Dendritic cell treated with granulocyte-macrophage colony-stimulating factor and Interleukin-4, amounts not matched to agents 40 ng/mL and 50 ng/mL, for 4 days (primary cell): ENCODE measurements around the gene ZNF274.

Source experiments
- H3K27ac Mint-ChIP-seq: one replicate; pipeline ENCODE4 v1.8.0; 2022; ENCODE audit warnings: mild to moderate bottlenecking, mixed read lengths
- H3K27me3 Mint-ChIP-seq: one replicate; pipeline ENCODE4 v1.8.0; 2022; ENCODE audit warnings: mild to moderate bottlenecking, mixed read lengths
- H3K36me3 Mint-ChIP-seq: one replicate; pipeline ENCODE4 v1.8.0; 2022; ENCODE audit warnings: low read depth, mixed read lengths
- H3K4me1 Mint-ChIP-seq: one replicate; pipeline ENCODE4 v1.8.0; 2022; ENCODE audit warnings: low read depth, mixed read lengths
- H3K4me3 Mint-ChIP-seq: one replicate; pipeline ENCODE4 v1.8.0; 2022; ENCODE audit warnings: mild to moderate bottlenecking, moderate library complexity, mixed read lengths
- H3K9me3 Mint-ChIP-seq: one replicate; pipeline ENCODE4 v1.8.0; 2022; ENCODE audit warnings: mixed read lengths
- intact Hi-C: fragments of 100-400 bp; cut with micrococcal nuclease; formaldehyde crosslinking; loops from one replicate; pipeline ENCODE4 v1.15.0; 2022

ZNF274 gene

GRCh38 chr19:58181902-58182576, 822 bp upstream of the ZNF274 start:
- H3K9me3 Mint-ChIP-seq = peaks cover 65% of the 10 kb centered on the region
- intact Hi-C loops = loop anchor here (2.0 to 5.0 kb wide), 2 partner anchors 95 to 199 kb away; partner anchors contain the start of genes ZNF8 and ZNF837
- no peaks in the 10 kb centered on the region for H3K27me3 Mint-ChIP-seq
- H3K4me3 Mint-ChIP-seq = peak overlapping the region; percentile 93
- peaks cover 22% of the 10 kb centered on the region for H3K4me1 Mint-ChIP-seq
- peaks cover 87% of the 10 kb centered on the region for H3K36me3 Mint-ChIP-seq
- peak overlapping the region; percentile 100 for H3K27ac Mint-ChIP-seq

- peaks cover 22% of the 10 kb centered on the region for H3K4me1 Mint-ChIP-seq
- intact Hi-C loops = loop anchor here (2.0 to 5.0 kb wide), 2 partner anchors 95 to 198 kb away; partner anchors contain the start of genes ZNF8 and ZNF837
- H3K9me3 Mint-ChIP-seq = peaks cover 65% of the 10 kb centered on the region
- H3K4me3 Mint-ChIP-seq = peak overlapping the region; percentile 93
- peak overlapping the region; percentile 100 for H3K27ac Mint-ChIP-seq
- no peaks in the 10 kb centered on the region for H3K27me3 Mint-ChIP-seq
- peaks cover 90% of the 10 kb centered on the region for H3K36me3 Mint-ChIP-seq
Observed at GRCh38 chr19:58182577-58182988, 278 bp upstream of the ZNF274 start.

- H3K27me3 Mint-ChIP-seq = no peaks in the 10 kb centered on the region
- peaks cover 95% of the 10 kb centered on the region for H3K36me3 Mint-ChIP-seq
Observed at GRCh38 chr19:58183817-58184215, 955 bp downstream of the ZNF274 start.

DNA sequence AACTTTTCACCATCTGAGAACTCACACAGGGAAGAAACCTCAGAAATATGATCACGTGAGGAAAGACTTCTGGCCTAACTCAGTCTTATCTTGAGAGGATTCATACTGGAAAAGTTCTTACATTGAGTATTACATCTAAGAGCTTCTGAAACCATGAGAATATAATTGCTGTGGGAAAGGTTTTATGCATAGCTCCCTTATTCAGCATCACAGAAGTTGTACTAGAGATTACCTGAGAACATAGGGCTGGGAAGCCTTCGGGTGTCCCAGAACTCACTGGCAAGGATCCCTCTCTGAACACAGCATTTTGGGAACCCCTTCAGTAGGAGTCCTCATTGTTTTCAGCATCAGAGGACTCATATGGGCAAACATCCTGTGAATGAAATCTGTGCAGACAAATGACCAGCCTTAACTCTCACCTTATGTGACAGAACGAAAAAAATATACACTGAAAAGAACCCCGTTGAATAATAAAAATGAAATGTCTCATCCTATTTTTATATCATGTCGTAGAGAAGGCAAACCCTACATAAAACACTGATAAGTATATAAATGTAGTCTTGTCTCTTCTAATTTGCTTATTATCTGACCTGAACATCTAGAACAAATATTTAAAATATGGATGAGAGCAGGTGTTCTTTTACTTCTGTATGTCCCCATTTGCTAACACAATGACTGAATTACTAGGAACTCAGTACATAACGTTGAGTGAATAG, 14.2 kb downstream of the ZNF274 start:
- no peaks in the 10 kb centered on the region for H3K4me1 Mint-ChIP-seq
- intact Hi-C loops = no loop called here
- peaks cover 100% of the 10 kb centered on the region for H3K36me3 Mint-ChIP-seq
- no peak overlapping the region for H3K4me3 Mint-ChIP-seq
- no peaks in the 10 kb centered on the region for H3K27me3 Mint-ChIP-seq
- H3K27ac Mint-ChIP-seq = no peak overlapping the region
- peaks cover 90% of the 10 kb centered on the region for H3K9me3 Mint-ChIP-seq

More at GRCh38 chr19:58183817-58184215, 955 bp downstream of the ZNF274 start:
- H3K4me1 Mint-ChIP-seq = peaks cover 22% of the 10 kb centered on the region
- H3K4me3 Mint-ChIP-seq = peak overlapping the region; percentile 93
- peaks cover 68% of the 10 kb centered on the region for H3K9me3 Mint-ChIP-seq
- peak overlapping the region; percentile 100 for H3K27ac Mint-ChIP-seq
- intact Hi-C loops = loop anchor here (1.0 to 5.0 kb wide), 3 partner anchors 93 to 197 kb away; partner anchors contain the start of genes ERVK3-1, ZNF8 and ZNF837

GRCh38 chr19:58203814-58204475, 21.1 kb downstream of the ZNF274 start:
- peaks cover 100% of the 10 kb centered on the region for H3K36me3 Mint-ChIP-seq
- H3K9me3 Mint-ChIP-seq = peaks cover 96% of the 10 kb centered on the region
- intact Hi-C loops = no loop called here
- no peaks in the 10 kb centered on the region for H3K27me3 Mint-ChIP-seq
- no peaks in the 10 kb centered on the region for H3K4me1 Mint-ChIP-seq
- H3K4me3 Mint-ChIP-seq = no peak overlapping the region
- H3K27ac Mint-ChIP-seq = no peak overlapping the region

GRCh38 chr19:58204566-58204965, 21.7 kb downstream of the ZNF274 start:
- Mint-ChIP-seq H3K4me3 (no peak overlapping the region), H3K4me1 (no peaks in the 10 kb centered on the region), H3K27ac (no peak overlapping the region), H3K9me3 (peaks cover 100% of the 10 kb centered on the region), H3K36me3 (peaks cover 100% of the 10 kb centered on the region), H3K27me3 (no peaks in the 10 kb centered on the region)
- intact Hi-C loops = no loop called here

GRCh38 chr19:58209577-58209976, 26.7 kb downstream of the ZNF274 start:
- H3K4me1 Mint-ChIP-seq = no peaks in the 10 kb centered on the region
- intact Hi-C loops = no loop called here
- no peaks in the 10 kb centered on the region for H3K27me3 Mint-ChIP-seq
- H3K9me3 Mint-ChIP-seq = peaks cover 100% of the 10 kb centered on the region
- H3K36me3 Mint-ChIP-seq = peaks cover 86% of the 10 kb centered on the region
- H3K27ac Mint-ChIP-seq = no peak overlapping the region
- no peak overlapping the region for H3K4me3 Mint-ChIP-seq

- Mint-ChIP-seq H3K9me3 (peaks cover 100% of the 10 kb centered on the region), H3K27me3 (no peaks in the 10 kb centered on the region), H3K4me3 (no peak overlapping the region), H3K27ac (no peak overlapping the region), H3K4me1 (no peaks in the 10 kb centered on the region), H3K36me3 (peaks cover 57% of the 10 kb centered on the region)
- intact Hi-C loops = no loop called here
Observed at GRCh38 chr19:58212336-58213074, 29.6 kb downstream of the ZNF274 start.

GRCh38 chr19:58213075-58213369, 30.2 kb downstream of the ZNF274 start:
- Mint-ChIP-seq H3K9me3 (peaks cover 100% of the 10 kb centered on the region), H3K36me3 (peaks cover 52% of the 10 kb centered on the region), H3K4me1 (no peaks in the 10 kb centered on the region), H3K27ac (no peak overlapping the region), H3K27me3 (no peaks in the 10 kb centered on the region), H3K4me3 (no peak overlapping the region)
- intact Hi-C loops = no loop called here

DNA sequence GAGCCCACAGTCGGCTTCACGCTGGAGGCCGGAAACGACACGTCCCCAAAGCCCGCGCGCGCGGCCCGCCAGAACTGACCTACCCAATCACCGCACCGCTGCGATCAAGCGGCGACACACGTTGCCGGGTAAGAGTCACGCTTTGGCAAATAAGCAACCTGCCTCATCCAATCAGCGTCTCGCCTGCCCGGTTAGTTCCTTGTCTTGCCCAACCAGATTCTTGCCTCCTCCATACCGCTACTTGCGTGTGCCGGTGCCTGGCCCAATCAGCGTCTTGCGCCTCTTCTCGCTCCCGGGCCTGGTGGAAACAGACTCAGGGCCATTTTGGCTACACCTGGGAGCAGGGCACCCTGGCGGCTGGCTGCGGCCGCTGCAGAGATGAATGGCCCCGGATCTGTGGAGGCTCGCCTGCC, 34.2 kb downstream of the ZNF274 start:
- H3K9me3 Mint-ChIP-seq = peaks cover 92% of the 10 kb centered on the region

GRCh38 chr19:58217607-58218391, 34.9 kb downstream of the ZNF274 start:
- peaks cover 92% of the 10 kb centered on the region for H3K9me3 Mint-ChIP-seq
- H3K27ac Mint-ChIP-seq = no peak overlapping the region
- H3K4me1 Mint-ChIP-seq = no peaks in the 10 kb centered on the region
- intact Hi-C loops = no loop called here
- H3K36me3 Mint-ChIP-seq = peaks cover 4% of the 10 kb centered on the region
- H3K4me3 Mint-ChIP-seq = no peak overlapping the region
- no peaks in the 10 kb centered on the region for H3K27me3 Mint-ChIP-seq

More for the DNA sequence above, 34.2 kb downstream of the ZNF274 start:
- peaks cover 11% of the 10 kb centered on the region for H3K36me3 Mint-ChIP-seq
- H3K4me3 Mint-ChIP-seq = no peak overlapping the region
- intact Hi-C loops = no loop called here
- H3K4me1 Mint-ChIP-seq = no peaks in the 10 kb centered on the region
- H3K27ac Mint-ChIP-seq = no peak overlapping the region
- H3K27me3 Mint-ChIP-seq = no peaks in the 10 kb centered on the region

DNA sequence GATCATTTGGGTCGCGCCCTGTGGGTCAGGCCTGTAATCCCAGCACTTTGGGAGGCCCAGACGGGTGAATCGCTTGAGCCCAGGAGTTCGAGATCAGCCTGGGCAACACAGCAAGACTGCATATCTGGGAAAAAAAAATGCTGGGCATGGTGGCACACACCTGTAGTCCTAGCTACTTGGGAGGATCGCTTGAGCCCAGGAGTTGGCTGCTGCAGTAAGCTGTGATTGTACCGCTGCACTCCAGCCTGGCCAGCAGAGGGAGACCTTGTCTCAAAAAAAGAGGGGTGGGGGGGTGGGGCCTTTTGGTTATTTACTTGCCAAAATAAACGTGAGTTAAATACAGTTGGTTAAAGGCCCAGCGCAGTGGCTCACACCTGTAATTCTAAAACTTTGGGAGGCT, 36.0 kb downstream of the ZNF274 start:
- Mint-ChIP-seq H3K4me3 (no peak overlapping the region), H3K27ac (no peak overlapping the region), H3K4me1 (no peaks in the 10 kb centered on the region), H3K27me3 (no peaks in the 10 kb centered on the region), H3K36me3 (no peaks in the 10 kb centered on the region), H3K9me3 (peaks cover 92% of the 10 kb centered on the region)
- intact Hi-C loops = no loop called here

- intact Hi-C loops = loop anchor here (5.0 kb wide), 1 partner anchor 64 kb away; no protein-coding TSS in a partner anchor
- Mint-ChIP-seq H3K27ac (peak overlapping the region; percentile 88), H3K9me3 (peaks cover 66% of the 10 kb centered on the region), H3K27me3 (no peaks in the 10 kb centered on the region), H3K4me1 (peaks cover 30% of the 10 kb centered on the region), H3K36me3 (peaks cover 49% of the 10 kb centered on the region), H3K4me3 (peak overlapping the region; percentile 95)
Observed at GRCh38 chr19:58227964-58228584, 45.2 kb downstream of the ZNF274 start.
